Adipose tissue (tissue), 3 donors: Measurements from ENCODE around the gene ENTR1. TPM values are rescaled to one million over a fixed set of nuclear protein-coding genes. Genes with fewer than 3 reads are reported as not detected.

Experiments used
- H3K27ac ChIP-seq: one replicate; pipeline ENCODE4 v1.5.1; 2013; ENCODE audit warnings: low read depth, low read length
- WGBS, 3 donors: extraction: QIAGEN DNeasy Blood & Tissue Kit; methylation state at CpG; one replicate each; pipeline ENCODE4 v1.1.7; 2013; 5-methylcytosine and 5-hydroxymethylcytosine counted together
- polyA plus RNA-seq, 3 donors: library from polyadenylated mRNA; stranded (reverse); fragments of 200-250 nt; gene quantifications; one replicate each; pipeline ENCODE4 v1.2.3, GENCODE V29; 2013
- donor health status: healthy with polysubstance abuse.
- donor health status: Bipolar disorder and iron deficiency.
- donor health status: healthy.

Gene ENTR1
- polyA plus RNA-seq, 3 donors: 22.3 to 28.2 (median 24.7) TPM

- 90 to 93% (median 91%) methylated on average over 28 to 29 of the region's 29 CpGs for WGBS, 3 donors
- no peak overlapping the region for H3K27ac ChIP-seq
Measured at GRCh38 chr9:136358016-136358415, 52.4 kb downstream of the ENTR1 start.

- 75 to 92% (median 78%) methylated on average over 18 to 22 of the region's 22 CpGs for WGBS, 3 donors
- H3K27ac ChIP-seq: no peak overlapping the region
Measured at GRCh38 chr9:136357202-136357725, 53.1 kb downstream of the ENTR1 start.

- WGBS, 3 donors: 65 to 81% (median 78%) methylated on average over 53 to 54 of the region's 54 CpGs
- no peak overlapping the region for H3K27ac ChIP-seq
Measured at GRCh38 chr9:136355616-136356557, 54.5 kb downstream of the ENTR1 start.

GRCh38 chr9:136354592-136355085 lies 55.8 kb downstream of the ENTR1 start:
- H3K27ac ChIP-seq: no peak overlapping the region
- 49 to 58% (median 53%) methylated on average over 17 of the region's 17 CpGs for WGBS, 3 donors

GRCh38 chr9:136353757-136354488 lies 56.5 kb downstream of the ENTR1 start:
- 71 to 73% (median 72%) methylated on average over 12 to 13 of the region's 13 CpGs for WGBS, 3 donors

GRCh38 chr9:136353088-136353487 lies 57.3 kb downstream of the ENTR1 start:
- no peak overlapping the region for H3K27ac ChIP-seq
- 79 to 87% (median 84%) methylated on average over 11 of the region's 11 CpGs for WGBS, 3 donors

More at GRCh38 chr9:136353757-136354488, 56.5 kb downstream of the ENTR1 start:
- H3K27ac ChIP-seq: no peak overlapping the region

GRCh38 chr9:136352682-136353081 lies 57.7 kb downstream of the ENTR1 start:
- no peak overlapping the region for H3K27ac ChIP-seq
- 78 to 80% (median 79%) methylated on average over 16 of the region's 16 CpGs for WGBS, 3 donors

Other genes with a start within 250 kb of the ENTR1 start
- gene LHX3, start 205.5 kb downstream of the ENTR1 start, polyA plus RNA-seq: under 1 TPM in 1 of 3 donors, not detected in 2; 0.02 TPM
- 1 to 10 TPM; 4.5 to 7.3 (median 6.8) TPM for gene QSOX2, start 164.8 kb downstream of the ENTR1 start, polyA plus RNA-seq
- under 1 TPM in 2 of 3 donors, not detected in 1; 0.03 to 0.18 TPM for gene CCDC187, start 106.5 kb downstream of the ENTR1 start, polyA plus RNA-seq
- gene GPSM1, start 83.1 kb downstream of the ENTR1 start, polyA plus RNA-seq: 10 to 100 TPM in 2 of 3 donors, 1 to 10 TPM in 1; 5.8 to 14.9 (median 11.0) TPM
- gene DNLZ, start 46.9 kb downstream of the ENTR1 start, polyA plus RNA-seq: 10 to 100 TPM; 10.8 to 19.0 (median 15.6) TPM
- 1 to 10 TPM in 2 of 3 donors, under 1 TPM in 1; 0.66 to 2.6 (median 2.2) TPM for gene CARD9, start 36.9 kb downstream of the ENTR1 start, polyA plus RNA-seq
- gene SNAPC4, start 10.4 kb downstream of the ENTR1 start, polyA plus RNA-seq: 1 to 10 TPM; 4.3 to 6.7 (median 4.9) TPM
- 10 to 100 TPM; 22.1 to 63.6 (median 22.9) TPM for gene PMPCA, start within 50 bp of the ENTR1 start, polyA plus RNA-seq
- 10 to 100 TPM in 1 of 3 donors, 1 to 10 TPM in 2; 4.8 to 10.9 (median 9.4) TPM for gene INPP5E, start 29.2 kb upstream of the ENTR1 start, polyA plus RNA-seq
- gene SEC16A, start 72.4 kb upstream of the ENTR1 start, polyA plus RNA-seq: 10 to 100 TPM; 23.1 to 34.9 (median 30.9) TPM
- 10 to 100 TPM; 10.4 to 35.7 (median 25.0) TPM for gene NOTCH1, start 135.4 kb upstream of the ENTR1 start, polyA plus RNA-seq